Measurements from ENCODE around the gene TMEM88. TPM values are rescaled to one million over a fixed set of nuclear protein-coding genes. Genes with fewer than 3 reads are reported as not detected.
"Not testable (repeated sequence)": the region's sequence is repeated elsewhere in the genome, so short reads cannot be mapped to it uniquely, and the experiment has no call there.

TMEM88 gene, protein sequence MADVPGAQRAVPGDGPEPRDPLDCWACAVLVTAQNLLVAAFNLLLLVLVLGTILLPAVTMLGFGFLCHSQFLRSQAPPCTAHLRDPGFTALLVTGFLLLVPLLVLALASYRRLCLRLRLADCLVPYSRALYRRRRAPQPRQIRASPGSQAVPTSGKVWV
- total RNA-seq (2014; rRNA removed; shearing (Covaris generic)), result 0.43 and 0.50 TPM in 2 replicates

GRCh38 chr17:7854851-7855659 lies at the start of gene TMEM88:
TSS of gene TMEM88 (plus strand) at chr17:7855066. CDS start at chr17:7855075, 9 bp downstream.
- DNase-seq (ENCODE audit: low spot score), result no peak

DNA sequence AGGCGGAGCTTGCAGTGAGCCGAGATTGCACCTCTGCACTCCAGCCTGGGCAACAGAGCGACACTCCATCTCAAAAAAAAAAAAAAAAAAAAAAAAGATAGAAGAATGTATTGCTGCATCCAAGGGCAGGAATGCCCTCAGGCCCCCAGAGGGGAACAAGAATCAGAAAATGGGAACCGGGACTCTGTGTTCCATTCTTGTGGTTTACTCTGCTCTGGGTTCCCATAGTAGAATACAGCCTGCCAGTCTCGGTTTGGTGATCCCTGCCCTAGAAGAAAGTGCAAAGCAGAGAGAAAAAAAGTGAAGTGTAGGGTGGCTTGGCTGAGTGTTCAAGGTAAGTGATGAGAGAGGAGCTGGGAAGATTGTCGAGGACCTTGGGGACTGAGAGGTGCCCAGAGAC lies 48.3 kb upstream of the TMEM88 start:
- no peak for DNase-seq (ENCODE audit: low spot score)

GRCh38 chr17:7807206-7807605 lies 47.7 kb upstream of the TMEM88 start:
- DNase-seq (ENCODE audit: low spot score), result no peak

GRCh38 chr17:7809086-7809790 lies 45.6 kb upstream of the TMEM88 start:
- DNase-seq (ENCODE audit: low spot score), result no peak

DNA sequence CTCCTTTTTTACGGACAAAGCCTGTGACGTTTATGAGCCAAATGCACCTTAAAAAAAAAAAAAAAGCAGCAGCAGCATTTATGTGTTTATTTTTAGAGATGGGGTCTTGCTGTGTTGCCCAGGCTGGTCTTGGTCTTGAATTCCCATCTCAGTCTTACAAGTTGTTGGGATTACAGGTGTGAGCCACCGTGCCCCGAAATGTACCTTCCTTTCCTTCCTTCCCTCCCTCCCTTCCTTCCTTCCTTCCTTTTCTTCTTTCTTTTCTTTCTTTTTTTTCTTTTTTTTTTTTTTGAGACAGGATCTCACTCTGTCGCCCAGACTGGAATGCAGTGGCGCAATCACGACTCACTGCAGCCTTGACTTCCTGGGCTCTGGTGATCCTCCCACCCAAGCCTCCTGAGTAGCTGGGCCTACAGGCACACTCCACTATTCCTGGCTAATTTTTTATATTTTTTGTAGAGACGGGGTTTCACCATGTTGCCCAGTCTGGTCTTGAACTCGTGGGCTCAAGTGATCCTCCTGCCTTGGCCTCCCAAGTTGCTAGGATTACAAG lies 45.0 kb upstream of the TMEM88 start:
- not testable (repeated sequence) for DNase-seq (ENCODE audit: low spot score)

- no peak for DNase-seq (ENCODE audit: low spot score)
These were observed 43.6 kb upstream of the TMEM88 start for GRCh38 chr17:7811251-7811650.

GRCh38 chr17:7814969-7815368 lies 39.9 kb upstream of the TMEM88 start:
- no peak for DNase-seq (ENCODE audit: low spot score)

GRCh38 chr17:7816926-7817642 lies 37.8 kb upstream of the TMEM88 start:
- DNase-seq (ENCODE audit: low spot score), result no peak

DNA sequence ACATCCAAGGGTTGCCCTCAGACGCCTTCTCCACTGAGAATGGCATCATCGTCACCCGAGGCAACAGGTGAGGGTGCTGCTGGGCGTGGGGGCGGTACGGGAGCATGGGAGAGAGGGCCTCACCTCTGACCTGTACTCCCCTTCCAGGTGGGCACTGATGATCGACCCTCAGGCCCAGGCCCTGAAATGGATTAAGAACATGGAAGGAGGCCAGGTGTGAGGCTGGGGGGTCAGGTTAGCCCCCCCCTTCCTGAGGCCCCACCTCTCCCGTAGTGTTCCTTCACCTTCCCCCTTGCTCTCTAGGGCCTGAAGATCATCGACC lies 37.3 kb upstream of the TMEM88 start:
- DNase-seq (ENCODE audit: low spot score), result no peak

GRCh38 chr17:7818026-7818425 lies 36.8 kb upstream of the TMEM88 start:
- no peak for DNase-seq (ENCODE audit: low spot score)

DNA sequence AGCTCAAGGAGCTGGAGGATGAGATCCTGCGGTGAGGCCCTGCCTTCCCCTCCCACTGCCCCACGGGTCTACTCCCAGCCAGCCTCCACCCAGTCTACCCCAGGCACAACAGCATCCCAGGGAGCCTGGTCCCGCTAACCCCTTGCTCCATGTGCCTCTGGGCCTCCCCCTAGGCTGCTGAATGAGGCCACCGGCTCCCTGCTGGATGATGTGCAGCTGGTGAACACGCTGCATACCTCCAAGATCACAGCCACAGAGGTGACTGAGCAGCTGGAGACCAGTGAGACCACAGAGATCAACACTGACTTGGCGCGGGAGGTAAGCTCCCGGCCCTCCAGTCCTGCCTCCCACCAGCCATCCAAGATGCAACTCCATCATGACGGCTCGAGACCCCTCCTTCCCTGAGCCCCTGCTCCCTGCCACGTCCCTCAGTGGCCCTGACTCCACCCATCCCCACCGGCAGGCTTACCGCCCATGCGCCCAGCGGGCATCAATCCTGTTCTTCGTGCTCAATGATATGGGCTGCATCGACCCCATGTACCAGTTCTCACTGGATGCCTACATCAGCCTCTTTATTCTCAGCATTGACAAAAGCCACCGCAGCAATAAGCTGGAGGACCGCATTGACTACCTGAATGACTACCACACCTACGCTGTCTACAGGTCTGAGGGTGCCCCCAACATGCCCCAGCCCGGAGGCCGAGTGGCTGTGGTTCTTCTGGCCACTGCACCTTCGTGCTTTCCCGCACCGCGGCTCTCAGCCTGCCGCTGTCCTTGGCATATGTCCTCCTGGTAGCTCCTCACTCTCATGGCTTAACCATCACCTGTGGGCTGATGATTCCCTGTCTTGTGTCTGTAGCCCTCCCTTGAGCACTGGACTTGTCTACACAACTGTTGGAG lies 35.9 kb upstream of the TMEM88 start:
- DNase-seq (ENCODE audit: low spot score), result no peak

DNA sequence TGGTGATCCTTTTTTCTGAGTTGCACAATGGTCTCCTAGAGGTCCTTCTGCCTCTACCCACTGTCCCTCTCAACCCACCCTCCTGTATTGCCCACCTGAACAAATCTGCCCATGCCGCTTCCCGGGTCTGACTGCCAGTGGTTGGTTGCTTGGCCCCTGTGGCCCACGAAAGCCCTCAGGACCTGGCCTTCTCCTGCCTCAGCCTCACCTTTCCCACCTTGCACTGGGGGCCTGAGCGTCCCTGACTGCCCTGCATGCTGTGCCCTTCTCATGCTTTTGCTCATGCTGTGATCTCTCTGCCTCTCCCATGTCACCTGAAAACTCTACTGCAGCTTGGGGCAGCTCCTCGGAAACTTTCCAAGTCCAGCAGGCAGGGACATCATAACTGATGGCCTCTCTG lies 34.6 kb upstream of the TMEM88 start:
- no peak for DNase-seq (ENCODE audit: low spot score)

DNA sequence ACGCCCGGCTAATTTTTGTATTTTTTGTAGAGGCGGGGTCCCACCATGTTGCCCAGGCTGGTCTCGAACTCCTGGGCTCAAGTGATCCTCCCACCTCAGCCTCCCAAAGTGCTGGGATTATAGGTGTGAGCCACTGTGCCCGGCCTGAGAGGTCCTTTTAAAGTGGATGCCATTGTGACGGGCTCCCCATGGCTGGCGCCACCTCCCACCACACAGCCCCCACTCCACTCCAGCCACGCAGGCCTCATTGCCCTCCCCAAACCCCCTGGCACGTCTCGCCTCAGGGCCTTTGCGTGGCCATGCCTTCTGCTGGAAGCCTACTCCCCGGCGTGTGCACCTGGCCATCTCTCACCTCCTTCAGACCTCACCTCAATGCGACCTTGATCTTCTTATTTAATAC lies 32.7 kb upstream of the TMEM88 start:
- DNase-seq (ENCODE audit: low spot score), result no peak

- no peak for DNase-seq (ENCODE audit: low spot score)
These were observed 31.3 kb upstream of the TMEM88 start for GRCh38 chr17:7823581-7824001.

- DNase-seq (ENCODE audit: low spot score), result no peak
These were observed 30.6 kb upstream of the TMEM88 start for GRCh38 chr17:7824021-7824924.

GRCh38 chr17:7825206-7825990 lies 29.5 kb upstream of the TMEM88 start:
- DNase-seq (ENCODE audit: low spot score), result no peak

DNA sequence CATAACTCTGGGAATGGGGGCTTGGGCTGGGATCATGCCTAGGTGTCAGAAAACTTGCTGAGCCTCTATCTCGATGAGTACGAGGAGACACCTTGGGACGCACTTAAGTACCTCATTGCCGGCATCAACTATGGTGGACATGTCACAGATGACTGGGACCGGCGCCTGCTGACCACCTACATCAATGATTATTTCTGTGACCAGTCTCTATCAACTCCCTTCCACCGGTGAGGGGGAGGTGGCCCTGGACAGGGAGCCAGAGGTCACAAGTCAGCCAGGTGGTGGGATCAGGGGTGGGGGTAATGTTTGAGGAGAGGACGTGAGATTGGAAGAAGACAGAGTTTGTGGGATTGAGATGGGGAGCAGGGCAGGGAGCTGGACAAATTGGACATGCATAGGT lies 24.2 kb upstream of the TMEM88 start:
- no peak for DNase-seq (ENCODE audit: low spot score)

- no peak for DNase-seq (ENCODE audit: low spot score)
These were observed 23.6 kb upstream of the TMEM88 start for GRCh38 chr17:7831233-7831632.

- no peak for DNase-seq (ENCODE audit: low spot score)
These were observed 22.4 kb upstream of the TMEM88 start for GRCh38 chr17:7832431-7832830.
